Skeletal muscle satellite cell (primary cell): ENCODE measurements around the gene ATP9B.

Experiments
- H3K27me3 ChIP-seq: 2 replicates; pipeline ENCODE4 v1.7.0; 2013; ENCODE audit warnings: low read length; ENCODE audit not compliant: control insufficient read depth, insufficient read depth
- H3K36me3 ChIP-seq: 2 replicates; pipeline ENCODE4 v1.7.0; 2013; ENCODE audit warnings: mild to moderate bottlenecking, control low read depth, low read length; ENCODE audit not compliant: insufficient read depth
- H3K4me1 ChIP-seq: 2 replicates; pipeline ENCODE4 v1.7.0; 2013; ENCODE audit warnings: low read length; ENCODE audit not compliant: control insufficient read depth, insufficient read depth
- H3K4me2 ChIP-seq: 2 replicates; pipeline ENCODE4 v1.7.0; 2013; ENCODE audit warnings: mild to moderate bottlenecking, low read length
- H3K4me3 ChIP-seq: 2 replicates; pipeline ENCODE4 v1.7.0; 2013; ENCODE audit warnings: low read length
- H3K9ac ChIP-seq: 2 replicates; pipeline ENCODE4 v1.7.0; 2013; ENCODE audit warnings: mild to moderate bottlenecking, low read depth, low read length, moderate library complexity
- H3K9me3 ChIP-seq: replicated peaks from 2 replicates; pipeline ENCODE4 v1.7.0; 2013; ENCODE audit warnings: mild to moderate bottlenecking, control low read depth, low read length

Gene ATP9B

DNA sequence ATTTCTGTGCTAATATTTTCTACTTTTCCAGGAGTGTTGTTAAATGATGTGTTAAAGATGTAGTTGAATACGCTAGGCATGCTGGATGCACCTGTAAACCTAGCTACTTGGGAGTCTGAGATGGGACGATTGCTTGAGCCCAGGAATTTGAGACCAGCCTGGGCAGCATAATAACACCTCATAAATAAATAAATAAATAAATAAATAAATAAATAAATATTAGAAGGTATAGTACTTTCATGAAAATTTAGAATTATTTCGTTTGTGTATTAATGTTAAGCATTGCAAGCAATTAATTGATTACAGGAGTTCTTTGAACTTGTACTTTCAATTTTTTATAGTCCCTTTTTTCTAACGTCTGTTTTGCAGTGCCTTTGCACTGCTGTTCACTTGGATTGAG, 137.2 kb downstream of the ATP9B start:
- Histone ChIP-seq H3K4me2 (no peak overlapping the region), H3K9me3 (no peaks in the 10 kb centered on the region), H3K9ac (no peak overlapping the region), H3K36me3 (peaks cover 2% of the 10 kb centered on the region), H3K4me3 (no peak overlapping the region), H3K4me1 (no peaks in the 10 kb centered on the region), H3K27me3 (no peaks in the 10 kb centered on the region)

DNA sequence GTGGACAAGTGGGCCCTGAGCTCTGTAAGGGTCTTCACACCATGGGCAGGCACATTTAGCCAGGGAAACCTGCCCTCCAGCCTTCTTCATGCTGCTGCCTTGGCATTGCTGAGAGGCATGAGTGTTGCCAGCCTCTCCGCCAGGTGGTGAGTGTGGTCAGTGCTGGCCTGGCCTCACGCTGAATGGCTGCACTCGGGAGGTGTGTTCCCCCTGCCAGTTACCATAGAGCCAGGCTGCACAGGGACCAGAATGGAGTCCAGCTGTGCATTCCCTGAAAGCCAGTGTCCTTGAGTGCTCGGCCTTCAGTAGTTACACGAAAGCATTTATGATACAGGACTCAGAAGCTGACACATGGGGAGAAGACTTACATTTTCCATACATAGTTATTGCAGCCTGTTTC, 139.7 kb downstream of the ATP9B start:
- Histone ChIP-seq H3K36me3 (peaks cover 2% of the 10 kb centered on the region), H3K9me3 (no peaks in the 10 kb centered on the region), H3K4me1 (peaks cover 5% of the 10 kb centered on the region), H3K4me3 (no peak overlapping the region), H3K27me3 (no peaks in the 10 kb centered on the region), H3K4me2 (no peak overlapping the region), H3K9ac (no peak overlapping the region)

DNA sequence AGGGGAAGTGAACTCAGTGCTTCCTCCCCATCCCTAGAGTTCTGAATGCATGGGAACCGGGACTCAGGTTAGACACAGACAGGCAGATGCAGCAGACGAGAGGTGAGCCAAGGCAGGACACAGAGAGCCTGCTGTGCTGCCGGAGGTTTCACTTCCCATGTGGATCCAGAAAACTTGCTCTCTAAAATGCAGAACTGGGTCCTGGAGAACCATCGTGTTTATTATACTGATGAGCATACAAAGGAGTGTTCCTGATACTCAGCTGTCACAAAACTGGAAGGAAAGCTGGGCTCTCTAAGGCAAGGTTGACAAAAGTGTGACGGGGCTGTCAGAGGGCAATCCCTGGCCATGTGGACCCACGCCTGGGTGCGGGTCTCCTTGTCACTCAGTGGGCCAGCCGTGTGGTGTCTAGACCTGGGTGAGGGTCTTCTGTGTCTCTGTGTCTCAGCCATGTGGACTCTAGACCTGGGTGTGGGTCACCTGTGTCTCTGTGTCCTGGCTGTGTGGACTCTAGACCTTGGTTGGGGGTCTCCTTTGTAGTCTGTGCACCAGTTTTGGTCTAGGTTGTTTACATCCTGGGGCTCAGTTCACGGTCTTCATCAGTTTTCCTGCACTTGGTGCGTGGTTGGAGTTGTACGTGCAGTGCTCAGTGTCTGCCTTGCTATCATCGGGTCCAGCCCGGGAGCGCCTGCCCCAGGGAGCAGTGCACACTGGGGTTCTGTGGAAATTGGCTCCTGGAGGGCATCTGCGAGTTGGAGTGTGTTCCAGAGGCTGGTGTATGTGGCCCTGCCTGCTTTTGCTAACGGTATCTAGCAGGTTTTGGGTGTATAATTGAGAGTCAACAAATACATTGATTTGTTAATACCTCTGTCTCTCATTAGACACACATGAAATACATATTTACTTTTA, 141.1 kb downstream of the ATP9B start:
- Histone ChIP-seq H3K36me3 (peaks cover 2% of the 10 kb centered on the region), H3K27me3 (no peaks in the 10 kb centered on the region), H3K4me1 (peaks cover 5% of the 10 kb centered on the region), H3K9me3 (no peaks in the 10 kb centered on the region), H3K9ac (no peak overlapping the region), H3K4me3 (no peak overlapping the region), H3K4me2 (no peak overlapping the region)

DNA sequence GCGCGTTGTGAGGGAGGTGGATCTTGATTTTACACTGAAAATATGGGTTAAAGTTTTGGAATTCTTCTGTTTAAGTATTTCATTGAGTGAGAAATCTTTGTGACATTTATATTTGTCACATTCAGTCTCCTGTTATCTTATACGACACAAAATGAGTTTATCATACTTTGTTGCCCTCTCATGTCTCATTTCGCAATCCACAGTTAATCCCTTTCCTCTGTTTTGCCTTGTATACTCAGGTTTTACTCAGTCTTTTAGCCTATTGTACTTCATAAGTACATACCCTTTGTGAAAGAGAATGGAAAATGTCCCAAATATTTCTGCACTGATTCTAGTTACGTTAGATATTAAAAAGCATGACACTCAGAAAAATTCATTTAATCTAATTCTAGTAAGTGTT, 142.7 kb downstream of the ATP9B start:
- Histone ChIP-seq H3K4me3 (no peak overlapping the region), H3K4me1 (peaks cover 5% of the 10 kb centered on the region), H3K4me2 (no peak overlapping the region), H3K9me3 (no peaks in the 10 kb centered on the region), H3K27me3 (no peaks in the 10 kb centered on the region), H3K36me3 (peaks cover 2% of the 10 kb centered on the region), H3K9ac (no peak overlapping the region)

- no peaks in the 10 kb centered on the region for H3K36me3 ChIP-seq
- no peaks in the 10 kb centered on the region for H3K9me3 ChIP-seq
- no peak overlapping the region for H3K4me3 ChIP-seq
- H3K9ac ChIP-seq = no peak overlapping the region
- no peak overlapping the region for H3K4me2 ChIP-seq
- no peaks in the 10 kb centered on the region for H3K27me3 ChIP-seq
- H3K4me1 ChIP-seq = peaks cover 17% of the 10 kb centered on the region
Observed at GRCh38 chr18:79214056-79214455, 144.9 kb downstream of the ATP9B start.

DNA sequence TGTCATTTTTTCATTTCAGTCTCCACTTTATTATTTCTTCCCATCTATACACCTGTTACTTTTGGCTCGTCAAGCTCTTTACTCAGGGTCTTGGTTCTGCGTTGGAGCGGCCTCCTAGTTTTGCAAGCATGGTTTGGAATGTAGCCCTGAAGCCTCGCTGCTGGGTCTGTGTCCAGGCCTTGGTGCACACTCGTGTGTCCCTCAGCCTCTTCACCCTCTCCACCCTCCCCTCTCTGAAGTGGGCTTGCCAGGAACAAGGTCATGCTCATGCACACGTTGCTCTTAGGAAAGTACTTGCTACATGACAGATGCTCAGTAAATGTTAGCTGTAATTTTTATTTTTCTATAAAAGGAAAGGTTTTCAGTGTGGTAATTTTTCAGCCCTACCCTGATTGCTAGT, 147.0 kb downstream of the ATP9B start:
- no peaks in the 10 kb centered on the region for H3K9me3 ChIP-seq
- peaks cover 17% of the 10 kb centered on the region for H3K4me1 ChIP-seq
- H3K36me3 ChIP-seq = no peaks in the 10 kb centered on the region
- H3K9ac ChIP-seq = no peak overlapping the region
- H3K4me3 ChIP-seq = no peak overlapping the region
- no peak overlapping the region for H3K4me2 ChIP-seq
- H3K27me3 ChIP-seq = no peaks in the 10 kb centered on the region

DNA sequence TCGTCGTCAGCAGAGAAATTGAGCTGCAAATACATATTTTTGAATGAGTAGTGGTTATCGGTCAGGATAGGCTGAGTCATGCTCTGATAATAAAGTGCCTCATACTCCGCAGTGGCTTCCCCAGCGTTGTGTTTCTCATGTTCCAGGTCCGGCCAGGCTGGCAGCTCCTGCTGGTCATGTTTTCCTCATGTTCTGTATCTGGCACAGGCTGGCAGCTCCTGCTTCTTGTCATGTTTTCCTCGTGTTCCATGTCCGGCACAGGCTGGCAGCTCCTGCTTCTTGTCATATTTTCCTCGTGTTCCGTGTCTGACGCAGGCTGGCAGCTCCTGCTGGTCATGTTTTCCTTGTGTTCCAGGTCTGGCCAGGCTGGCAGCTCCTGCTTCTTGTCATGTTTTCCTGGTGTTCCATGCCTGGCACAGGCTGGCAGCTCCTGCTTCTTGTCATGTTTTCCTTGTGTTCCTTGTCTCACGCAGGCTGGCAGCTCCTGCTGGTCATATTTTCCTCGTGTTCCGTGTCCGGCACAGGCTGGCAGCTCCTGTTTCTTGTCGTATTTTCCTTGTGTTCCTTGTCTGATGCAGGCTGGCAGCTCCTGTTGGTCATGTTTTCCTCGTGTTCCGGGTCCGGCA, 148.9 kb downstream of the ATP9B start:
- Histone ChIP-seq H3K27me3 (no peaks in the 10 kb centered on the region), H3K4me2 (peak overlapping the region; percentile 74), H3K4me1 (peaks cover 11% of the 10 kb centered on the region), H3K9ac (peak overlapping the region; percentile 32), H3K4me3 (peak overlapping the region; percentile 45), H3K36me3 (no peaks in the 10 kb centered on the region), H3K9me3 (no peaks in the 10 kb centered on the region)

DNA sequence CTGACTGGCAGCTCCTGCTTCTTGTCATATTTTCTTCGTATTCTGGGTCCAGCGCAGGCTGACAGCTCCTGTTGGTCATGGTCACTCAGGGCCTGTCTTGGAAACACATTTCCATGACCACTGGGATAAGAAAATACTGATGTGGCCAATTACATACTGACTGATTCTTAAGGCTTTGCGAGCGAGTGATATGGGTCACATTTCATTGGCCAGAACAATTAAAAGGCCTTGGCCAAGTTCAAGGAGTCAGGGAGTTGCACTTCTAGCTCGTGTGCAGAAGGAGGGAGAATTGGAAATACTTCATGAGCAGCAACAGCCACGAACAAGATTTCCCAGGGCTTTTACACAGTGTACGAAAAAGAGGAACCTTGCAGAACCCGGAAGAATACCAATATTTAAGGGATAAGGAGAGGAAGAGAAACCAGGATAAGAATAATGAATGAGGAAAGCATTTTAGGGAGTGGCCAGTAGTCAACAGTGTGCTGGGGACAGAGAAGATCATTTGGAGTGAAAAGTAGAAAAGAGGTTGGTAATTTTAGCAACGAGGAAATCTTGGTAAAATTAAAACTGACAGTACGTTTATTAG, 149.5 kb downstream of the ATP9B start:
- H3K9me3 ChIP-seq = no peaks in the 10 kb centered on the region
- H3K4me1 ChIP-seq = peaks cover 11% of the 10 kb centered on the region
- no peaks in the 10 kb centered on the region for H3K27me3 ChIP-seq
- H3K9ac ChIP-seq = peak overlapping the region; percentile 32
- H3K4me3 ChIP-seq = peak overlapping the region; percentile 45
- peak overlapping the region; percentile 74 for H3K4me2 ChIP-seq
- H3K36me3 ChIP-seq = no peaks in the 10 kb centered on the region

DNA sequence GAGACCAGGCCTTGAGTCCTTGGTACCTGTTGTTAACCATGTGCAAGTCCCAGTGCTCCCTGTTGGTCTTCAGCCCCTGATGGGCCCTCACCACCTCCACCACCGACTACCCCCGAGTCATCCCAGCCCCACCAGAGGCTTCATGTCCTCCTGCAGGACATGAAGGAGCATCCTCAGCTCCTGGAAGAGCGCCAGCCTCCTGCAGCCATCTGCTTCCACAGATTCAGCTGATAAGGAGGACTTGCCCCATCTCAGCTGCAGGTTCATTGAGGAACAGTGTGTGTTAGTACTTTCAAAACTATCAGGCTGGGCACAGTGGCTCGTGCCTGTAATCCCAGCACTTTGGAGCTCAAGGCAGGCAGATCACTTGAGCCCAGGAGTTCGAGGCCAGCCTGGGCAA, 151.9 kb downstream of the ATP9B start:
- H3K9ac ChIP-seq = no peak overlapping the region
- no peaks in the 10 kb centered on the region for H3K27me3 ChIP-seq
- no peaks in the 10 kb centered on the region for H3K9me3 ChIP-seq
- H3K4me1 ChIP-seq = peaks cover 11% of the 10 kb centered on the region
- no peaks in the 10 kb centered on the region for H3K36me3 ChIP-seq
- no peak overlapping the region for H3K4me2 ChIP-seq
- H3K4me3 ChIP-seq = no peak overlapping the region

DNA sequence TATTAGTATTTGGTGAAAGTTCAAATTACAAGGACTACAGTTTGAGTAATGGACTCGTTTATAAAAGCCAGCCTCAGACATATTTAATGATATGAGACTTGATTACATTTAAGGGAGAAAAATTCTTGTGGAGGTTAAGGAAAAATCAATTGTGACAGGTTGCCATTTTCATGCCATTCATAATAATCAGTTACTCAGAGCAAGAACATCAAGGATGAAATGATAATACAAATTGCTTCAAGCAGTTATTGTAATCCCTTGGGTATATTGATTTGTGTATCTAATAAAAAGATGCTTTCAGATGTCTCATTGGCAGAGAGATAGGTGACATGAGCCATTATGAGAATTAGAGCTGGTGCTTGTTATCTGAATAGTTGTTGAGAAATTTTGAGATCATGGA, 153.6 kb downstream of the ATP9B start:
- Histone ChIP-seq H3K36me3 (no peaks in the 10 kb centered on the region), H3K4me2 (no peak overlapping the region), H3K9me3 (no peaks in the 10 kb centered on the region), H3K9ac (no peak overlapping the region), H3K4me1 (peaks cover 9% of the 10 kb centered on the region), H3K27me3 (no peaks in the 10 kb centered on the region), H3K4me3 (no peak overlapping the region)

GRCh38 chr18:79223431-79223830, 154.2 kb downstream of the ATP9B start:
- peaks cover 2% of the 10 kb centered on the region for H3K4me1 ChIP-seq
- no peak overlapping the region for H3K9ac ChIP-seq
- no peak overlapping the region for H3K4me2 ChIP-seq
- no peaks in the 10 kb centered on the region for H3K27me3 ChIP-seq
- H3K9me3 ChIP-seq = no peaks in the 10 kb centered on the region
- no peak overlapping the region for H3K4me3 ChIP-seq
- H3K36me3 ChIP-seq = no peaks in the 10 kb centered on the region
